SJSA1 (cell line): Measurements from ENCODE around the gene SIPA1. TPM values are rescaled to one million over a fixed set of nuclear protein-coding genes. Genes with fewer than 3 reads are reported as not detected.
"Not testable (repeated sequence)": the region's sequence is repeated elsewhere in the genome, so short reads cannot be mapped to it uniquely, and the experiment has no call there.

Source experiments
- DNase-seq, 2 experiments: peaks; one replicate each; pipeline ENCODE4 v3.0.0-alpha.2; 2015 to 2020; ENCODE audit warnings: low spot score in 2 of 2, low read depth in 1 of 2
- H3K27ac ChIP-seq: fragments of 250-450 bp; sonication (Bioruptor Pico); 2 replicates; pipeline ENCODE4 v1.5.1; 2020; ENCODE audit warnings: mild to moderate bottlenecking, moderate library complexity
- H3K27me3 ChIP-seq: fragments of 250-450 bp; sonication (Bioruptor Pico); replicated peaks from 2 replicates; pipeline ENCODE4 v1.5.1; 2020; ENCODE audit warnings: mild to moderate bottlenecking, moderate library complexity
- H3K36me3 ChIP-seq: fragments of 250-450 bp; sonication (Bioruptor Pico); 2 replicates; pipeline ENCODE4 v1.5.1; 2020; ENCODE audit warnings: mild to moderate bottlenecking
- H3K4me1 ChIP-seq: fragments of 250-450 bp; sonication (Bioruptor Pico); replicated peaks from 2 replicates; pipeline ENCODE4 v1.6.1; 2021; ENCODE audit warnings: mild to moderate bottlenecking
- H3K4me3 ChIP-seq: fragments of 250-450 bp; sonication (Bioruptor Pico); 2 replicates; pipeline ENCODE4 v1.5.1; 2020; ENCODE audit warnings: mild to moderate bottlenecking
- H3K9me3 ChIP-seq: fragments of 250-450 bp; sonication (Bioruptor Pico); replicated peaks from 2 replicates; pipeline ENCODE4 v1.5.1; 2020; ENCODE audit warnings: mild to moderate bottlenecking
- total RNA-seq: library from RNA; depleted of rRNA; stranded (reverse); fragments of >200 nt; shearing (Covaris generic); gene quantifications from 2 replicates; pipeline ENCODE4 v1.2.3, GENCODE V29; 2014

Gene SIPA1
- total RNA-seq, 1 experiment from 2014 or later = 48.0 TPM

- Histone ChIP-seq H3K27me3 (no peaks in the 10 kb centered on the region), H3K36me3 (peaks cover 98% of the 10 kb centered on the region), H3K4me3 (no peak overlapping the region), H3K27ac (no peak overlapping the region), H3K4me1 (no peaks in the 10 kb centered on the region), H3K9me3 (no peaks in the 10 kb centered on the region)
- DNase-seq = no peak
These were observed 12.8 kb upstream of the SIPA1 start for GRCh38 chr11:65624931-65625627.

GRCh38 chr11:65625628-65626342, 12.1 kb upstream of the SIPA1 start:
- Histone ChIP-seq H3K9me3 (no peaks in the 10 kb centered on the region), H3K4me3 (no peak overlapping the region), H3K27me3 (no peaks in the 10 kb centered on the region), H3K36me3 (peaks cover 98% of the 10 kb centered on the region), H3K4me1 (no peaks in the 10 kb centered on the region), H3K27ac (no peak overlapping the region)
- DNase-seq = peak in 1 of 2 experiments; percentile 38

GRCh38 chr11:65627202-65627601, 10.7 kb upstream of the SIPA1 start:
- H3K27ac ChIP-seq = no peak overlapping the region
- H3K4me1 ChIP-seq = no peaks in the 10 kb centered on the region
- peaks cover 98% of the 10 kb centered on the region for H3K36me3 ChIP-seq

GRCh38 chr11:65629579-65629978, 8.3 kb upstream of the SIPA1 start:
- peaks cover 98% of the 10 kb centered on the region for H3K36me3 ChIP-seq
- no peaks in the 10 kb centered on the region for H3K27me3 ChIP-seq
- H3K9me3 ChIP-seq = no peaks in the 10 kb centered on the region
- H3K4me3 ChIP-seq = no peak overlapping the region
- H3K4me1 ChIP-seq = no peaks in the 10 kb centered on the region
- H3K27ac ChIP-seq = no peak overlapping the region
- DNase-seq = no peak

More at GRCh38 chr11:65627202-65627601, 10.7 kb upstream of the SIPA1 start:
- Histone ChIP-seq H3K27me3 (no peaks in the 10 kb centered on the region), H3K9me3 (no peaks in the 10 kb centered on the region), H3K4me3 (no peak overlapping the region)
- DNase-seq = no peak

DNA sequence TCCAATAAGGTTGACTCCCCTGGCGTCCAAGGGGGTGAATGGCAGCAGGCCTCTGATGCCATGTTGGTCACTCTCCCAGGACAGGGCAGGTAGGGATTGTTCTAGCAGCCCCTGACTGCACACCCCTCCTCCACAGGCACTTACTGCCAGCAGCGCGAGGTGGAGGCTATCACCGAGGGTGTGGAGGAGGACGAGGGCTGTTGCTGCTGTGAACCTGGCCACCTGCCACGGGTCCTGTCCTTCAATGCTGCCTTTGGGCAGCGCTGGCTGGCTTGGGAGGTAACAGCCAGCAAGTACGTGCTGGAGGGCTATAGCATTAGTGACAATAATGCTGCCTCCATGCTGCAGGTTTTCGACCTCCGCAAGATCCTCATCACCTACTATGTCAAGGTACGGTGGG, 7.7 kb upstream of the SIPA1 start:
- Histone ChIP-seq H3K4me3 (no peak overlapping the region), H3K4me1 (no peaks in the 10 kb centered on the region), H3K9me3 (no peaks in the 10 kb centered on the region), H3K27me3 (no peaks in the 10 kb centered on the region), H3K36me3 (peaks cover 98% of the 10 kb centered on the region), H3K27ac (no peak overlapping the region)
- DNase-seq = no peak

- no peak for DNase-seq
- Histone ChIP-seq H3K9me3 (no peaks in the 10 kb centered on the region), H3K27me3 (no peaks in the 10 kb centered on the region), H3K36me3 (peaks cover 91% of the 10 kb centered on the region), H3K4me1 (peaks cover 16% of the 10 kb centered on the region), H3K27ac (no peak overlapping the region), H3K4me3 (no peak overlapping the region)
These were observed 4.4 kb upstream of the SIPA1 start for GRCh38 chr11:65633390-65634108.

GRCh38 chr11:65634109-65634436, 3.8 kb upstream of the SIPA1 start:
- peaks cover 91% of the 10 kb centered on the region for H3K36me3 ChIP-seq

GRCh38 chr11:65634440-65634839, 3.5 kb upstream of the SIPA1 start:
- peaks cover 89% of the 10 kb centered on the region for H3K36me3 ChIP-seq

More at GRCh38 chr11:65634109-65634436, 3.8 kb upstream of the SIPA1 start:
- H3K4me1 ChIP-seq = peaks cover 21% of the 10 kb centered on the region
- H3K27me3 ChIP-seq = no peaks in the 10 kb centered on the region
- no peaks in the 10 kb centered on the region for H3K9me3 ChIP-seq
- no peak overlapping the region for H3K4me3 ChIP-seq
- no peak for DNase-seq
- H3K27ac ChIP-seq = no peak overlapping the region

GRCh38 chr11:65634905-65635731, 2.8 kb upstream of the SIPA1 start:
- Histone ChIP-seq H3K4me3 (no peak overlapping the region), H3K27ac (no peak overlapping the region), H3K36me3 (peaks cover 88% of the 10 kb centered on the region), H3K9me3 (no peaks in the 10 kb centered on the region), H3K27me3 (no peaks in the 10 kb centered on the region), H3K4me1 (peaks cover 21% of the 10 kb centered on the region)
- DNase-seq = no peak

More at GRCh38 chr11:65634440-65634839, 3.5 kb upstream of the SIPA1 start:
- no peak overlapping the region for H3K27ac ChIP-seq
- H3K9me3 ChIP-seq = no peaks in the 10 kb centered on the region
- no peaks in the 10 kb centered on the region for H3K27me3 ChIP-seq
- DNase-seq = no peak
- no peak overlapping the region for H3K4me3 ChIP-seq
- H3K4me1 ChIP-seq = peaks cover 21% of the 10 kb centered on the region

- Histone ChIP-seq H3K27me3 (no peaks in the 10 kb centered on the region), H3K9me3 (no peaks in the 10 kb centered on the region), H3K4me1 (peaks cover 21% of the 10 kb centered on the region), H3K36me3 (peaks cover 86% of the 10 kb centered on the region), H3K27ac (no peak overlapping the region), H3K4me3 (no peak overlapping the region)
- DNase-seq = no peak
These were observed 1.5 kb upstream of the SIPA1 start for GRCh38 chr11:65636108-65637031.

DNA sequence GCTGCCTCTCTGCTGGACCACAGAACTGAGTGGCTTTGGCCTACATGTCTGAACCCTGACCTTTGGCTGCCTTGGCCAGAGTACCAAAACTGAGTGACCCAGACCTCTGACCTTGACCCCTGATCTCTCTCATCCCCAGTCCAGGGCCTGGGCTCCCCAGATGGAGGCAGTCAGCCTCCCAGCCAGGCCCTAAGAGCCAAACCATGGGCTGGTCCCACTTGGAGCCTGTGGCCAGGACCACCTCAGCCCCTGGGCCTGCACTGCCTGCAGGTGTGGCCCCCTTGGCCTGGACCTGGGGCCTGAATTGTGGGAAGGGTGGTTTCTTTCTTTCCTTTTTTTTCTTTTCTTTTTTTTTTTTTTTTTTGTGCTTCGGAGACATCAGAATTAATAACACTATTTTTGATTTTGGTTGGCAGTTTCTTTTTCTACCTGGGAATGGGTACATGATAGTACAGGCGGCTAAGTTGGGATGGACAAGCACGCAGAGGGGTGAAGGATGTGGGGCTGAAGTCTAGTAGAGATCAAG, 806 bp upstream of the SIPA1 start:
- Histone ChIP-seq H3K4me1 (peaks cover 21% of the 10 kb centered on the region), H3K27me3 (no peaks in the 10 kb centered on the region), H3K36me3 (peaks cover 86% of the 10 kb centered on the region), H3K9me3 (no peaks in the 10 kb centered on the region), H3K4me3 (no peak overlapping the region), H3K27ac (no peak overlapping the region)
- DNase-seq = no peak

- H3K9me3 ChIP-seq, DNase-seq, H3K27ac ChIP-seq, H3K4me3 ChIP-seq, H3K27me3 ChIP-seq: not testable (repeated sequence)
- peaks cover 81% of the 10 kb centered on the region for H3K36me3 ChIP-seq
- peaks cover 21% of the 10 kb centered on the region for H3K4me1 ChIP-seq
These were observed 1.3 kb downstream of the SIPA1 start for GRCh38 chr11:65639228-65639597.
